GM12875 (cell line): ENCODE data around the gene CLTCL1.
A peak's percentile ranks its signal among the peaks of the same experiment; 100 is the strongest.
"Not testable (repeated sequence)": the region's sequence is repeated elsewhere in the genome, so short reads cannot be mapped to it uniquely, and the experiment has no call there.

ENCODE experiments used
- H3K4me3 ChIP-seq: one replicate; pipeline ENCODE4 v1.5.1; 2011; ENCODE audit warnings: low read depth, low read length, control low read depth
- CTCF ChIP-seq: IDR thresholded peaks from 2 replicates; pipeline ENCODE4 v1.5.1; 2011; ENCODE audit warnings: low read depth, mild to moderate bottlenecking, control low read depth, inconsistent platforms, low read length, moderate library complexity, borderline replicate concordance; ENCODE audit not compliant: insufficient read depth

Gene CLTCL1

GRCh38 chr22:19291580-19292457, at the start of gene CLTCL1:
CLTCL1 (minus strand) TSS chr22:19291719; CDS start chr22:19291641, 78 bp downstream.
- no peak for TF ChIP-seq CTCF
- H3K4me3 ChIP-seq, result peak within 1 kb of the TSS; percentile 58

DNA sequence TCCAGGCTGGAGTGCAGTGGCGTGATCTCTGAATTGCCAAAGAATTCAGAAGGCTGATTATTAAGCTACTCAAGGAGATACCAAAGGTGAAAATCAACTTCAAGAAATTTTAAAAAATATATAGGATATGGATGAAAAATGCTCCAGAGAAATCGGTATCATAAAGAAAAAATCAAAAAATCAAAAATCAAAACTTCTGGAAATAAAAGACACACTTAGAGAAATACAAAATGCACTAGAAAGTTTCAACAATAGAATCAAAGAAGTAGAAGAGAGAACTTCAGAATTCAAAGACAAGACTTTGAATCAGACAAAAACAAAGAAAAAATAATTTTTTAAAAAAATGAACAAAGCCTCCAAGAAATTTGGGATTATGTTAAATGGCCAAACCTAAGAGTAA, 45.6 kb upstream of the CLTCL1 start:
- TF ChIP-seq CTCF, result no peak
- no peak overlapping the region for H3K4me3 ChIP-seq

- no peak for TF ChIP-seq CTCF
These were observed 44.9 kb upstream of the CLTCL1 start for GRCh38 chr22:19336133-19337075.

DNA sequence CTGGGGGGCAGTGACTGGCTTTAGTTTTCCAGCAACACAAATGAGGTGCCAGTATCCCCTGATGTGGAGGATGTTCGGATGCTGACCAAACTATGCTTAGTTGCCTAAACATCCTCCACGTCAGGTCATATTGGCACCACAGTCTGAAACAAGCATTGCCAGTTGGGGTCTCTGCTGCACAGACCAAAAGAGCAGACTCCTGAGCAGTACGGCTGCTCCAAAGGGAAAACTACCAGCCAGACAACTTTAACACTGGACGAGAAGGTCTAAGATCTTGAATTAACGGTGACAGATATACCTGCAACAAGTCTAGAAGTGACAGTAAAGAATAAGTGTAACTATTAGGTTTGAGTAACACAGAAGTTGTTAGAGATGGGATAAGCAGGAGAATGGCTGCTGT, 40.5 kb upstream of the CLTCL1 start:
- H3K4me3 ChIP-seq, result no peak overlapping the region
- no peak for TF ChIP-seq CTCF

More at GRCh38 chr22:19336133-19337075, 44.9 kb upstream of the CLTCL1 start:
- H3K4me3 ChIP-seq, result no peak overlapping the region

DNA sequence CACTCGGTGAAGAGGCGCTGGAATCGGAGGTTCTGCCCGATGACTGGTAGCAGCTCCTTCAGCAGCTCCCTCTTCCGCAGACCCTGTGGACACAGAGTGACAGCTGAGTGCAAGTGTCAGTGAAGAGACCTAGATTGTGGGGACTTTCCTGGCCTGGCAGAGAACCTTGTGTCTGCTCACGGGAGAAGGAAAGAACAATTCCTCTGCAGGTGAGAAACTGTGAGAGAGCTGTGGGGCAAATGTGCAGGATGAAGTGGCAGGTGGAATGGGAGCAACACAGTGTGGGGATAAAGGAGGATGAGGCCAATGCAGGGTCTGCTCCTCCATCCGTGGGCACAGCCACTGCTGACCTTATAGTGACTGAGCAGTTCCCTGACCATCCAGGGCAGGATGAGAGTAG, 40.0 kb upstream of the CLTCL1 start:
- no peak for TF ChIP-seq CTCF
- no peak overlapping the region for H3K4me3 ChIP-seq

DNA sequence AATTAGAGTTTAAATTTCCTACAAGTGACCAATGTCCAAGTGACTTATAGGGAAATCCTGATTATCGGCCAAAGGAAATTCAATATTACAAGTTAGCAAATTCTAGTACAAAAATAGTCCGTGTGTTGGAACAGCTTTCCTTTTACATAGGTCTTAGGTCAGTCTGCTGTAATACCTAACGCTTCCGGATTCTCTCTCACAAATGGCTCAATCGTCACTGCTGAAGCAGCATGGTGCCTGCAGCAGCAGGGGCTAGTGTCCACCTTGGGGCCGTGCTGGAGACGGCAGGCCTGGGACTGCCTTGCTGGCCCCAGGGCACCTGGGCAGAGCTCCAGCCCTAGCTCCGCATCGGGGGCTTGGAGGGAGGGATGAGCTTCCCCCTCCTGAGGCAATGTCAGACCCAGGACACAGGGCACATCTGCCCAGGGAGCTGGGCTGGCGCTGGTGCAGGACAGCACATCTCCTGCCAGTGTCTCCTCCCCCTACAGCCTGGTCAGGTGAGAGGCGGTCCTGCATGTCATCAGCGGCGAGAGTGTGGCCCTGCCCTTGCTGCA, 39.4 kb upstream of the CLTCL1 start:
- H3K4me3 ChIP-seq, result no peak overlapping the region
- no peak for TF ChIP-seq CTCF

DNA sequence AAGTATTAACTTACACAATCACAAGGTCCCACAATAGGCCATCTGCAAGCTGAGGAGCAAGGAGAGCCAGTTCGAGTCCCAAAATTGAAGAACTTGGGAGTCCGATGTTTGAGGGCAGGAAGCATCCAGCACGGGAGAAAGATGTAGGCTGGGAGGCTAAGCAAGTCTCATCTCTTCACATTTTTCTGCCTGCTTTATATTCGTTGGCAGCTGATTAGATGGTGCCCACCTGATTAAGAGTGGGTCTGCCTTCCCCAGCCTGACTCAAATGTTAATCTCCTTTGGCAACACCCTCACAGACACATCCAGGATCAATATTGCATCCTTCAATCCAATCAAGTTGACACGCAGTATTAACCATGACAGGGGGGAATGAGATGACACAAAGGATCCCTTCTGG, 38.7 kb upstream of the CLTCL1 start:
- not testable (repeated sequence) for H3K4me3 ChIP-seq
